NOMO-1 treated with dmso at 0.1 percent for 144 hours (cell line): ENCODE data around the gene ZBTB7C.

ENCODE experiments used
- DNase-seq: peaks from one replicate; lab custom pipeline; 2025; ENCODE audit not compliant: unreplicated experiment; lab: John Stamatoyannopoulos, UW

ZBTB7C gene

GRCh38 chr18:48126240-48126639 is 282.9 kb downstream of the ZBTB7C start:
- no peak for DNase-seq

DNA sequence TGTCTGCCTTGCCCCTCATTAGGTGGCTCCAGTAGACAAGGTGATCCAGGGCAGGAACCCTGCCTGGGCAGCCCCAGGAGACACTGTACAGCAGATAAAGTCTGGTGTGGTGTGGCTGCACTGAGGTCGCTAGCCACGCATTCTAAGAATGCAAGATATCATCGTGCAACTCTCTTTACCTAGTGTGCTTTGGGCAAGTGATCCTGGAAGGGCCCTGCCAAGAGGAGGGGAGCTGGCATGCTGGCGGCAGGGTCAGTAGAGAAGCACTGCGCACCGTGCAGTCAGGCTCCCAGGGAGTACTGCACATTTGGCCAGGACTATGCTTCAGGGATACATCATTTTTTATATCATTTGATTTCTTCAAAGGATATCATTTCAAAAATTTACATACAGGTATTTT is 283.5 kb downstream of the ZBTB7C start:
- DNase-seq, result no peak

GRCh38 chr18:48124857-48125626 is 284.1 kb downstream of the ZBTB7C start:
- no peak for DNase-seq

DNA sequence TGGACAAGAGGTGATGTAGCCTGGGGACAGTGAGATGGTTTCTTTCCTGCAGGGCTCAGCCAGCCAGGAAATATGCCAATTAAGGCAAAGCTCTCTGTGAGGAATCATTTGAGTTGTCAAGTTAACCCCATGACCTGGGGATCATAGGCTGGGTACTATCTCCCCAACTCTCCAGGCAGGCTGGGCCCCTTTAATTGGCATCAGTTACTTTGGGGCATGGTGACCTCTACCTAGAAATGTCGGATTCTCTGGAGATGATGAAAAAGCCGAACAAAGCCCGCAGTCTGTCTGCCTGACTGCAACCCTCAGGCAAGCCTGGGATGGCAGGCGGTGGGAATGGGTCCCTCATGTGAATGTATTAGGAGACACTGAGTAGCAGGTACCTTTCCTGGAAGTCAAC is 285.2 kb downstream of the ZBTB7C start:
- DNase-seq, result no peak

- no peak for DNase-seq
Measured at GRCh38 chr18:48123324-48123723, 285.9 kb downstream of the ZBTB7C start.

- no peak for DNase-seq
Measured at GRCh38 chr18:48122816-48123215, 286.4 kb downstream of the ZBTB7C start.

GRCh38 chr18:48122376-48122775 is 286.8 kb downstream of the ZBTB7C start:
- DNase-seq, result no peak

DNA sequence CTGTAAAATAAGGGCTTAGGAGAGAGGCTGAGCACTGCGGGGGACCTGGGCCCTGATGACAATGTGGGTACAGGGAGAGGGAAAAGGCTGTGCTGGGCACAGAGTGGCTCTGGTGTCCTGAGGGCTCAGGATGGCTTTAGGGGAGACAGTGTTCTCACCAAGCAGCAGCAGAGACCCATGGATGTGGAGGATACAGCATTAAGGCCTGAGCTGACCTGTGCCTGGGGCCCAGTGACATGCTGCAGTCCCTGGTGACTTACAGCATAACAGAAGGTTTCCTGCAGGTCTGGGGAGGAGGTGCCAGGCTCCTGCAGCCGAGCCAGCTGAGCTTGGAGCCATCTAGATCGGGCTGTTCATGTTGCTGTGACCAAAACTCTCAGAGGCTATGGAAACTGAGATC is 287.4 kb downstream of the ZBTB7C start:
- no peak for DNase-seq

GRCh38 chr18:48119204-48119603 is 290.0 kb downstream of the ZBTB7C start:
- no peak for DNase-seq

GRCh38 chr18:48116873-48117630 is 292.1 kb downstream of the ZBTB7C start:
- DNase-seq, result no peak

DNA sequence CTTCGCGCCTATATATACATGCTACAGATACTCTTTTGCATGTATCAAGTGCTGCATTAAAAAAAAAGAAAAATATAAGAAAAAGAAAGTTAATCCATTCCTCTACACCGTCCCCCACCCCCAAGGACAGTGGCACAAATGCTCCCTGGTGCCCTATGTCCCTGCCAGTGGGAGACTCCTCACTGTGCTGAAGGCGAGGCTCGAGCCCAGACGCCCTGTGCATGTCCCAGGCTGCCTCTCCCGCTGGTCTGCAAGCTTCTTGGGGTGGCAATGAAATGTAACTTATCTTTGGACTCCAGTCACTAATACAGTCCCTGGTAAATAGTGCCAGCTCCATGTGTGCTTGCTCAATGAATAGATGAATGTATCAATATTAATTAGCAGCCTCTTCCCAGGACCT is 293.2 kb downstream of the ZBTB7C start:
- no peak for DNase-seq

DNA sequence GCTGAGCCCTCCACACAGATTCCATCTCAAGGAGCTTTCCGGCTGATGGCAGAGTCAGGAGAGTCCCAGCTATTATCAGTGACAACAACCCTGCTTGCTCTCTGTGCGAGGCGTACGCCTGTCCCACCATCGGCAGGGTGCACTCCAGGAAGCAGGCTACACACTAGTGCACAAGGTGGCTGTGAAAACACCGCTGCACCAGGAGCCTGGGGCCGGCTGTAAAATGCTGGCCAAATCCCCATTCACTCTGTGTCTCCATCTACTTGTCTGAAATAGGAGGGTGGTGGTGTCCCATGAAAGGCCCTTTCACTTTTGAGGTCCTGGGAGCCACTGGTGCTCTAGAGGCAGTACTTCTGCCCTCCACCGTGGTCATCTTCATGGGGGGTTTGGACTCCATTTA is 295.5 kb downstream of the ZBTB7C start:
- DNase-seq, result no peak

DNA sequence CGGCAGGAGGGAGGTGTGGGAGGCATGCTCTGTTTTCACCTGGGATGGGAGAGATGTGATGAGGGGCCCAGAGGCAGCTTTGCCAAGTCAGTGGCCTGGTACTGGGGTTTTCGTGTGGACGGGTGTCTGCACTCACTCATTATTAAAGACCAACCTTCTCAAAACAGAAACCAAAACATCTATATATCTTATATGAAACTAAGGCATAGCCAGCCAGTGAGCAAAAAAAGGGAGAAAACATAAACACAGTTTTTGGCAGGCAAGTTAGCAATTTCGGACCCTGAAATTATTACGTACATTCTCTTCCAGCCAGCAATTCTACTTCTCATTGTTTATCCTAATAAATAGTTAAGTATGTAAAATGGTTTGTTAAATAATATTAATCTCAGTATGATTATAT is 297.6 kb downstream of the ZBTB7C start:
- DNase-seq, result no peak

- no peak for DNase-seq
Measured at GRCh38 chr18:48110797-48111196, 298.4 kb downstream of the ZBTB7C start.

- DNase-seq, result no peak
Measured at GRCh38 chr18:48109961-48110493, 299.2 kb downstream of the ZBTB7C start.

DNA sequence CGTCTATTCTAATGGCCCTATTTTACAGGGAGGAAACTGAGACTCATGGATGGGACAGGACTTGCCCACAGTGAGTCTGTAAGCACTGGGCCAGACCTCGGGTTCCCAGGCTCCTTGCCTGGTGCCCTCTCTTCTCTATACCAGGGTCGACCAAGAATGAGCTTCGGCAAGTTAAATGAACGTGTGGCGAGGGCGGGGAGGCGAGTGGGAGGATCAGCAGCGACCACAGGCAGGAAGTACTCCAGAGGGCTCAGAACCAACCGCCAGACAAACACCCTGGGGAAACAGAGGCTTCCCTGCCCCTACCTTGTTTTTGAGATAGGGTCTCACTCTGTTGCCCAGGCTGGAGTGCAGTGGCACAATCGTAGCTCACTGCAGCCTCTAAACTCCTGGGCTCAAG is 301.0 kb downstream of the ZBTB7C start:
- no peak for DNase-seq

DNA sequence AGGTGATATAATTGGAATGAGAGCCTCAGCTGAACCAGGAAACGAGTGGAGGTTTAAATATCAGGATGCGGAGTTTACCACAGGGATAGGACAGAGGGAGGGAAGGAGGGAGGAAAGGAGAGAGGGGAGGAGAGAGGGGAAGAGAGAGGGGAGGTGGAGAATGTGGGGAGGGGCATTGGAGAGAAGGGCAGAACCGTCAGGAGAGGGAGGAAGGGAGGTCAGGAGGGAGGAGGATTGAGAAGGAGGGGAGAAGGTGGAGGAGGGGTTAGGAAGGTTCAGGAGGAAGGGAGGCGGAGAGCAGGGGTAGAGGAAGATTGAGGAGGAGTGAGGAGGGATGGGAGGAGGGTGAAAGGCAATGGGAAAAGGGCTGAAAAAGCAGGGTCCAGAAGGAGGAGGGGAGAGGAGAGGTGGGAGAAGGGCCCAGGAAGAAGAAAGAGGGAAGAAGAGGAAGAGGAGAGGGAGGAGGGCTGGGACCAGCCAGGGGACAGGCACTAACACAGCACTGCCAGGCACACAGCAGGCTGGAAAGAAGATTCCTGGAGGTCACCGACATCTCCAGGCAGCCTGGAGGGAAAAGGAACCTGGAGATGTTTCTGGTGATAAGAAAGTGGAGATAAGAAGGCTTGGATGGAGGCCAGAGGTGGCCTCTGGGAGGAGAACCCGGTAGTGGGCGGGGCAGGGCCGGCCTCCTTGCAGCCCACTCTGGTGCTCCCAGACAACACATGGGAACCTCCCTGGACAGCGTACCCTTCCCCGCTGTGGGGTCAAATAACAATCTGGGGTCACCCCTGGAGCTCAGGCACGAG is 302.0 kb downstream of the ZBTB7C start:
- no peak for DNase-seq

DNA sequence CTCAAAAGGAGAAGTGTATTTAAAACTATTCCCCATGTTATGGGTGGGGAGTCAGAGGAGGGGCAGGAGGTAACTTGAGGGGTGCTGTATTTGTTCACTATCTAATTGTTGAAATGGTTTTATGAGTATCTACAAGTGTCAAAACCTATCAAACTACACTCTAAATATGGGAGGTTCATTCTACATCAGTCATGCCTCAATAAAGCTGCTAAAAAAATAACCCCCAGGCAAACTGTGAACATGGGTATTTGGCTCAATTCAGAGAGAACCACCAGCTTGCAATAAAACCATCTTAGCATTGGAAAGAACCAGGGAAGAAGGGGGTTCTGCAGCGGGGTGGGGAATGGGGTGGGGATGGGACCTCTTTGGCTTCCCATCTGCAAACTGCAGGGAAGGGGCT is 302.7 kb downstream of the ZBTB7C start:
- no peak for DNase-seq

DNA sequence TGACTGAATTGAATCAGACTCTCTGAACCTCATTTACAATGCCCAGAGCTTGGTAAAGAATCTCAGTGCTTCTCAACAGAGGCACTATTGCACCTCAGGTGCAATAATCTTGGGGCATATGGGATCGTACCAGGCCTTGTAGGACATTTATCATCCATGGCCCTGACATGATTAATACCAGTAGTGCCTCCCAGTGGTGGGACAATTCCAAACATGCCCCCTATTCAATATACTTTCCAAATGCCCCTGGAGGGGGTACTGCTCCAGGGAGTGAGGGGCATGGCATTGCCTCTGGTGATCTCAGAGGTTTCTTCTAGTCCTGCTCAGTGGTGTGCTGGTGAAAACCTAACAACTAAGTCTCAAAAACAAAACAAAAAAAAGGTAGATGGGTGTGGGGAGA is 303.9 kb downstream of the ZBTB7C start:
- DNase-seq, result no peak

GRCh38 chr18:48104705-48105104 is 304.5 kb downstream of the ZBTB7C start:
- DNase-seq, result no peak

- DNase-seq, result no peak
Measured at GRCh38 chr18:48100651-48101165, 308.5 kb downstream of the ZBTB7C start.
